Colon (tissue), 2 donors: ENCODE measurements around the gene HBE1.

Experiments used
- FAIRE-seq: peaks from 2 replicates; lab custom pipeline; 2012; peaks lifted over from hg19 to GRCh38; lab: Jason Lieb, UNC
- donor health status: control.
- donor health status: control.

Gene HBE1

GRCh38 chr11:5234381-5234834 lies 35.3 kb downstream of the HBE1 start, which contains the start of gene HBD:
Gene HBD (minus strand): TSS chr11:5234483. CDS start chr11:5234433, 50 bp downstream.
- no peak for FAIRE-seq

- FAIRE-seq = no peak
Observed at GRCh38 chr11:5233307-5233706, 36.4 kb downstream of the HBE1 start.

DNA sequence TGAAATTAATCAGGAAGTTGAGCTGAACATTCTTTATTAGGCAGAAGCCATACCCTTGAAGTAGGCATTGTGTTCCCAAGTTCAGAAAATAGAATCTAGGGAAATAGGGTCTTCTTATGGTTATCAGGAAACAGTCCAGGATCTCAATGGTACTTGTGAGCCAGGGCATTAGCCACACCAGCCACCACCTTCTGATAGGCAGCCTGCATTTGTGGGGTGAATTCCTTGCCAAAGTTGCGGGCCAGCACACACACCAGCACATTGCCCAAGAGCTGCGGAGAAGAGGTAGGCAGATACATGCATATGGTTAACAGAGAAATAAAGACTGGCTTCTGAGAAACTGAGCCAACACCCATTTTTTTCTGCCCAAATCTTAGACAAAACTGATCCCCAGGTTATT lies 36.9 kb downstream of the HBE1 start:
- FAIRE-seq = no peak

DNA sequence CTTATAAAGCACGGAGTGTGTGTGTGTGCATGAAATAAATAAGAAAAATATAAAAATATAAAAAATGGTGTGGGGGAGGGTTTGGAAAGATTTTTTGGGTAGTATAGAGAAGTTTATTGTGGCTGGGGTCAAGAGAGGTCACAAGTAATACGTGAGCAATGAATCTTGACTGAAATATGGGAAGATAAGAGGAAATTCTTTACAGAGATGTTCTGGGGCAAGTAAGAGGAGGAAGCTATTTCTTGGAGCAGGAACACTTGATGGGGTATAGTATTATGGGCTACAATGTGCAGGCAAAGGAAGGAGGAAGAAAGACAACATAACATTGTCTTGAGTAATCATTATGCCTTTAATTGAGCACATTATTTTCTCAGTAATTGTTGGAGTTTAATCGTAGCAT lies 37.6 kb downstream of the HBE1 start:
- FAIRE-seq = no peak

- no peak for FAIRE-seq
Observed at GRCh38 chr11:5231111-5231510, 38.6 kb downstream of the HBE1 start.

DNA sequence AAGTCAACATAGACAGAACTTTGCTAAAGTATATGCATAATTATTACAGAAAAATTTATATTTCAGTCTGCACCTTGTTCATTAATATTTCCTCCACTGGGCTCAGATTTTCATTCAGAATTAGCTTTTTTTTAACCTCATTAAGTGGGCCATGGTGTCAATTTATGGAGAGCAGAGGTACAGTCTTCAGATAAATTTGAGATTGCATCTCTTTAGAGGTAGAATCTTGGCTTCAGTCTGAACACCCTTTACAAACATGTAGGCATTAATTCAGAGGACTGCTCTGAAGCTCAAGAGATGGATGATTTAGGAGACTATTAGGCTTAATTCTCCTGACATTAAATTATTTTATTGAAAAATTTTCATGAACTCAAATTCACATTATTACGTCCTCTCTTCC lies 39.5 kb downstream of the HBE1 start:
- FAIRE-seq = no peak

GRCh38 chr11:5229796-5230195 lies 39.9 kb downstream of the HBE1 start:
- FAIRE-seq = no peak

DNA sequence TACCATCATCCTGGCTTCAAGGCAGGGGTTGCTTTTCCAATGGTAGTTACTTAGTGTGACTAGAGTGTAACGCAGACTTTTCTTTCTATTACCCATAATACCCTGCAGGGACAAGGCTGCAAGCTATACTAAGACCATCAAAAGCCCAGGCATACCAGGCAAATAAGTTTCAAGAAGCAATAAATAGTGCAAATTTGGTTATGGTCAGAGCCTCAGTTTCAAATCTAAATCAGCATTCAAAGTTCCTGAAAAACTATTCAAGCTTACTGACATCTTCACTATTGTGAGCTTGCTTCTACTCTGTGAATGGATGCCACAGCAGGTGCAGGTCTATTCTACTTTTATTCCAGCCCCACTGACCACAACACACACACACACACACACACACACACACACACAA lies 40.4 kb downstream of the HBE1 start:
- no peak for FAIRE-seq

DNA sequence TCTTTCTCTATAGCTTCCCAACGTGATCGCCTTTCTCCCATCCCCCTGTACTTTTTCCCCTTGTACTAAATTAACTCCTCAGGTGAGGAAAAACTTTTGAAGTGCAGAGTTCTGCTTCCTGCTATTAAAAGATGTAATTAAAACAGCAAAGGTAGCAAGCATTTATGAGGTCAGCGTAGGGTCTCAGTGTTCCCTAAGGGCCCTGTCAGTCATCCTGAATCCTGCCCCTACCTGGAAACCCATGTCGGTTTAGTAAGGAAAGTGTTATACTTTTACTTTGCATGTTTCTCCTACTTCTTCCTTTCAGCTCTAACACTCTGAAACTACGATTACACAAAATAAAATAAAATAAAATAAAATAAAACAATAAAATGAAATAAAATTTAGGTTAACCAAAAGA lies 41.6 kb downstream of the HBE1 start:
- no peak for FAIRE-seq

- FAIRE-seq = no peak
Observed at GRCh38 chr11:5227681-5228080, 42.1 kb downstream of the HBE1 start.

GRCh38 chr11:5226732-5227310 lies 42.9 kb downstream of the HBE1 start, which contains the start of gene HBB:
Gene HBB (minus strand): TSS chr11:5227071. CDS start chr11:5227021, 50 bp downstream.
- FAIRE-seq = no peak

GRCh38 chr11:5225480-5225871 lies 44.3 kb downstream of the HBE1 start:
- no peak for FAIRE-seq

DNA sequence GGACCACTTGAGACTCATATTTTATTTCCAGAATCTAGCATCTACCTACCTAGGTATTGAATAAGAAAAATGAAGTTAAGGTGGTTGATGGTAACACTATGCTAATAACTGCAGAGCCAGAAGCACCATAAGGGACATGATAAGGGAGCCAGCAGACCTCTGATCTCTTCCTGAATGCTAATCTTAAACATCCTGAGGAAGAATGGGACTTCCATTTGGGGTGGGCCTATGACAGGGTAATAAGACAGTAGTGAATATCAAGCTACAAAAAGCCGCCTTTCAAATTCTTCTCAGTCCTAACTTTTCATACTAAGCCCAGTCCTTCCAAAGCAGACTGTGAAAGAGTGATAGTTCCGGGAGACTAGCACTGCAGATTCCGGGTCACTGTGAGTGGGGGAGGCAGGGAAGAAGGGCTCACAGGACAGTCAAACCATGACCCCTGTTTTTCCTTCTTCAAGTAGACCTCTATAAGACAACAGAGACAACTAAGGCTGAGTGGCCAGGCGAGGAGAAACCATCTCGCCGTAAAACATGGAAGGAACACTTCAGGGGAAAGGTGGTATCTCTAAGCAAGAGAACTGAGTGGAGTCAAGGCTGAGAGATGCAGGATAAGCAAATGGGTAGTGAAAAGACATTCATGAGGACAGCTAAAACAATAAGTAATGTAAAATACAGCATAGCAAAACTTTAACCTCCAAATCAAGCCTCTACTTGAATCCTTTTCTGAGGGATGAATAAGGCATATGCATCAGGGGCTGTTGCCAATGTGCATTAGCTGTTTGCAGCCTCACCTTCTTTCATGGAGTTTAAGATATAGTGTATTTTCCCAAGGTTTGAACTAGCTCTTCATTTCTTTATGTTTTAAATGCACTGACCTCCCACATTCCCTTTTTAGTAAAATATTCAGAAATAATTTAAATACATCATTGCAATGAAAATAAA lies 44.9 kb downstream of the HBE1 start:
- FAIRE-seq = no peak

DNA sequence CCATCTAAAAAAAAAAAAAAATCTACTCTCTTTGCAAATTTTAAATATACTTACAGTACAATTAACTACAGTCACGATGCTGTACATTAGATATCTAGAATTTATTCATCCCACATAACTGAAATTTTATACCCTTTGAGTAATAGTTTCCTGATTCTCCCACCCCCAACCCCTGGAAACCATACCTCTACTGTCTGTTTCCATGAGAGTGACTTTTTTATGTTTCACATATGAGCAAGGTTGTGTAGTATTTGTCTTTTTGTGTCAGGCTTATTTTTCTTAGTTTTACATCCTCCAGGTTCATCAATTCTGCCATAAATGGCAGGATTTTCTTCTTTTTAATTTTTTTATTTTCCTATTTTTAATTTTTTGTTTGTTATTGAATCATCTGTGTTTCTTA lies 46.1 kb downstream of the HBE1 start:
- no peak for FAIRE-seq

DNA sequence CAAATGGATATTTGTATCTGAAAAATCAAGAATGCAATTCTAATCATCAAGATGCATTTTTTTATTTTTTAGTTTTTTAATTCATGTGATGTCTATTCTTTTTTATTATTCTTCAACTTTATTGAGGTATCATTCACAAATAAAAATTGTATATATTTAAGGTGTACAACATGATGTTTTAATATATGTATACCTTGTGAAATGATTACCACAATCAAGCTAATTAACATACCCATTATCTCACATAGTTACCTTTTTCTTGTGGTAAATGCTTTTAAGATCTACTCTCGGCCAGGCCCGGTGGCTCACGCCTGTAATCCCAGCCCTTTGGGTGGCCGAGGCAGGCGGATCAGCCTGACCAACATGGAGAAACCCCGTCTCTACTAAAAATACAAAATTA lies 46.6 kb downstream of the HBE1 start:
- no peak for FAIRE-seq
